Kidney epithelial cell (primary cell): ENCODE measurements around the gene DLGAP1. TPM values are rescaled to one million over a fixed set of nuclear protein-coding genes. Genes with fewer than 3 reads are reported as not detected.

ENCODE experiments used
- DNase-seq: peaks from one replicate; pipeline ENCODE4 v3.0.0-alpha.2; 2010; ENCODE audit warnings: low read depth
- H3K27me3 ChIP-seq: 2 replicates; pipeline ENCODE4 v1.6.0; 2011; ENCODE audit warnings: low read length; ENCODE audit not compliant: control insufficient read depth, insufficient read depth
- H3K36me3 ChIP-seq: 2 replicates; pipeline ENCODE4 v1.5.1; 2011; ENCODE audit warnings: low read length; ENCODE audit not compliant: control insufficient read depth, insufficient read depth
- H3K4me3 ChIP-seq: 2 replicates; pipeline ENCODE4 v1.5.1; 2011; ENCODE audit warnings: low read depth, mild to moderate bottlenecking, control low read depth, low read length
- total RNA-seq: library from RNA; depleted of rRNA; stranded (reverse); fragments of >200 nt; gene quantifications from 2 replicates; pipeline ENCODE4 v1.2.3, GENCODE V29; 2015
- TF ChIP-seq, protein P1 (sequence below): IDR thresholded peaks from 2 replicates; pipeline ENCODE4 v1.5.1; 2011; ENCODE audit warnings: mild to moderate bottlenecking, moderate library complexity, low read length, control low read depth, inconsistent platforms; ENCODE audit not compliant: insufficient read depth, poor library complexity, severe bottlenecking

DLGAP1 gene
- total RNA-seq, 1 donor from 2014 or later, result 2.6 TPM

GRCh38 chr18:3845161-3845560, 609.9 kb downstream of the DLGAP1 start:
- TF ChIP-seq, protein P1, sequence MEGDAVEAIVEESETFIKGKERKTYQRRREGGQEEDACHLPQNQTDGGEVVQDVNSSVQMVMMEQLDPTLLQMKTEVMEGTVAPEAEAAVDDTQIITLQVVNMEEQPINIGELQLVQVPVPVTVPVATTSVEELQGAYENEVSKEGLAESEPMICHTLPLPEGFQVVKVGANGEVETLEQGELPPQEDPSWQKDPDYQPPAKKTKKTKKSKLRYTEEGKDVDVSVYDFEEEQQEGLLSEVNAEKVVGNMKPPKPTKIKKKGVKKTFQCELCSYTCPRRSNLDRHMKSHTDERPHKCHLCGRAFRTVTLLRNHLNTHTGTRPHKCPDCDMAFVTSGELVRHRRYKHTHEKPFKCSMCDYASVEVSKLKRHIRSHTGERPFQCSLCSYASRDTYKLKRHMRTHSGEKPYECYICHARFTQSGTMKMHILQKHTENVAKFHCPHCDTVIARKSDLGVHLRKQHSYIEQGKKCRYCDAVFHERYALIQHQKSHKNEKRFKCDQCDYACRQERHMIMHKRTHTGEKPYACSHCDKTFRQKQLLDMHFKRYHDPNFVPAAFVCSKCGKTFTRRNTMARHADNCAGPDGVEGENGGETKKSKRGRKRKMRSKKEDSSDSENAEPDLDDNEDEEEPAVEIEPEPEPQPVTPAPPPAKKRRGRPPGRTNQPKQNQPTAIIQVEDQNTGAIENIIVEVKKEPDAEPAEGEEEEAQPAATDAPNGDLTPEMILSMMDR, result no peak
- Histone ChIP-seq H3K27me3 (no peaks in the 10 kb centered on the region), H3K4me3 (no peak overlapping the region), H3K36me3 (no peaks in the 10 kb centered on the region)
- DNase-seq, result no peak

DNA sequence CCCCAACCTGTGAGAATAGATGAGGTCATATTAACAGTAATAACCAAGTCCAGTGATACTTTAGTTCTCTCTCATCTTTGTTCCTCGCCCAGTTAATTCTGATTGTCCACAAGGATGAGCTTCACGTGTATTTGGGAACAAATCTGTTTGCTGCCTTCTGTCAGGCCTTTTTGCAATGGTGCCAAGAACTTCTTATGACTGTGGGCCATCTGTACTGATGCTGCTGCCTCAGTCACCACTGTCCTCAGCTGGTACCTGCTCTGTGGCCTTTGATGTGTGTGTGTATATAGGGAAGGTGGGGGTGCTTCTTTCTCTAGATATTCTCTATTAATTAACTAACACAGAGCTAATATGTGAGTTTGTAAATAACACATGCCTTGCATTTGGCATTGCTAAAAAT, 612.3 kb downstream of the DLGAP1 start:
- TF ChIP-seq, protein P1, result no peak
- Histone ChIP-seq H3K27me3 (no peaks in the 10 kb centered on the region), H3K36me3 (no peaks in the 10 kb centered on the region), H3K4me3 (no peak overlapping the region)
- DNase-seq, result no peak

GRCh38 chr18:3840766-3841165, 614.3 kb downstream of the DLGAP1 start:
- no peaks in the 10 kb centered on the region for H3K36me3 ChIP-seq
- no peak for DNase-seq
- H3K27me3 ChIP-seq, result no peaks in the 10 kb centered on the region
- TF ChIP-seq, protein P1, result no peak
- no peak overlapping the region for H3K4me3 ChIP-seq

DNA sequence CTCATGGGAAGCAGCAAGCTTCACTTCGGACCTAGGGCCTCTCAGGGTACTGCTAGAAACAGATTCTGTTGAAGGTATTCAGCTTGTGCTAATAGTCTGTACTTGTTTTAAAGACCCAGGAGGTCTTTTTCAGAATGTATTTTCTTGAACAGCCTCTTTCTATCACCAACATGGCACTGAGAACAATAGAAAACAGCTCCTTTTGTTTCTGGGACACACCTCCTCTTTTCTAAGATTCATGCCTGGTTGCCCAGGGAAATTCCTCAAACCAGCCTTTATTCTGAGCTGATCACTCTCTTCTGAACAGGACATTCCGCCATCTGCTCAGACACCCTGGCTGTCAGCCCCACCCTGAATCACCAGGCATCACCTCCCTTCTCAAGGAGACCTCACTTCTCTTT, 615.5 kb downstream of the DLGAP1 start:
- no peaks in the 10 kb centered on the region for H3K36me3 ChIP-seq
- H3K4me3 ChIP-seq, result no peak overlapping the region
- DNase-seq, result no peak
- TF ChIP-seq, protein P1, result no peak
- no peaks in the 10 kb centered on the region for H3K27me3 ChIP-seq

DNA sequence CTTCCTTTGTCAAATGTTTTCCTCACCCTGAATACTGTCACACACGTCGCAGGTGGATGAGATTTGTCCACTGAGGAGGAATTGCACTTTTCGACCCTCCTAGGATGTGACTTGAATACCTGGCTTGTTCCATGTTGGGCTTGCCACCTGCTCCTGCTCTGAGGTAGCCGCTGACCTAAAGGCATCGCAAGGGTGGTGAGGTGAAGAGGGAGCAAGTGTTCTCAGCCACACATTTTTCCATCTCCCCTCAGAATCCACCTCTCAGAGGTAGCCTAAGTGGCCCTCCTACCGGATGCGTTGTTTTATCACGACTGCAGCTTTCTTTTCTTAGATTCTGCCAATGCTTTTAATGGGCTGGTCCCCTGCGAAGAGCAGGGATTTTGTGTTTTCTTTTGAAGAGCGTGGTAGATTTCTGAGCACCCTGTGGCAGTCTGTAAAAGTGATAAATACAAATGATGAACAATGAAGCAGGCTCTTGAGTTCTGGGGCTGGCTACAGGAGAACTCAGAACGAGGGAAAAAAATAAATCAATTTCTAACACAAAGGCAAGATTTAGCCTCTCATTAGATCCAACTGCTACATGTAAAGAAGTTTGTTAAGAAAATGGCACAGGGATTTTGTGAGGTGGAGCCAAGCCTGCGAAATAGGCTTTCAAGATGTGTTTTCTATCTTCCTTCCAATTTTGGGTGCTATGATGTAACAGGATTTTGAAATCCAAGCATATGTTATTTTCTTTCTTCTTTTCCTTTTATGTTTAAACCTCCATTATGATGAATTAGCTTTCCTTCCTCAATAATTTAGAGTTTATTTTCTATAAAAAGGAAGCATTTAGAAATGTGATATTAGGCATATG, 618.4 kb downstream of the DLGAP1 start:
- DNase-seq, result no peak
- Histone ChIP-seq H3K27me3 (no peaks in the 10 kb centered on the region), H3K4me3 (no peak overlapping the region), H3K36me3 (no peaks in the 10 kb centered on the region)
- TF ChIP-seq, protein P1, result no peak

GRCh38 chr18:3832025-3832638, 623.0 kb downstream of the DLGAP1 start:
- Histone ChIP-seq H3K4me3 (no peak overlapping the region), H3K36me3 (no peaks in the 10 kb centered on the region), H3K27me3 (no peaks in the 10 kb centered on the region)
- TF ChIP-seq, protein P1, result no peak
- no peak for DNase-seq
